Stimulated activated CD4-positive, alpha-beta T cell treated with anti-CD3 and anti-CD28 coated beads, Interleukin-1b, Interleukin-23, amount 100 ng/mL, for 24 hours (primary cell): ENCODE results near the gene SECISBP2.

Experiments used
- DNase-seq, 4 experiments: peaks; one replicate each; pipeline ENCODE4 v3.0.0-alpha.2; 2020; ENCODE audit warnings: low read depth in 4 of 4, low spot score in 1 of 4

SECISBP2 gene

GRCh38 chr9:89380437-89381307 lies 62.4 kb downstream of the SECISBP2 start:
- no peak for DNase-seq

GRCh38 chr9:89381308-89381609 lies 63.0 kb downstream of the SECISBP2 start:
- no peak for DNase-seq

DNA sequence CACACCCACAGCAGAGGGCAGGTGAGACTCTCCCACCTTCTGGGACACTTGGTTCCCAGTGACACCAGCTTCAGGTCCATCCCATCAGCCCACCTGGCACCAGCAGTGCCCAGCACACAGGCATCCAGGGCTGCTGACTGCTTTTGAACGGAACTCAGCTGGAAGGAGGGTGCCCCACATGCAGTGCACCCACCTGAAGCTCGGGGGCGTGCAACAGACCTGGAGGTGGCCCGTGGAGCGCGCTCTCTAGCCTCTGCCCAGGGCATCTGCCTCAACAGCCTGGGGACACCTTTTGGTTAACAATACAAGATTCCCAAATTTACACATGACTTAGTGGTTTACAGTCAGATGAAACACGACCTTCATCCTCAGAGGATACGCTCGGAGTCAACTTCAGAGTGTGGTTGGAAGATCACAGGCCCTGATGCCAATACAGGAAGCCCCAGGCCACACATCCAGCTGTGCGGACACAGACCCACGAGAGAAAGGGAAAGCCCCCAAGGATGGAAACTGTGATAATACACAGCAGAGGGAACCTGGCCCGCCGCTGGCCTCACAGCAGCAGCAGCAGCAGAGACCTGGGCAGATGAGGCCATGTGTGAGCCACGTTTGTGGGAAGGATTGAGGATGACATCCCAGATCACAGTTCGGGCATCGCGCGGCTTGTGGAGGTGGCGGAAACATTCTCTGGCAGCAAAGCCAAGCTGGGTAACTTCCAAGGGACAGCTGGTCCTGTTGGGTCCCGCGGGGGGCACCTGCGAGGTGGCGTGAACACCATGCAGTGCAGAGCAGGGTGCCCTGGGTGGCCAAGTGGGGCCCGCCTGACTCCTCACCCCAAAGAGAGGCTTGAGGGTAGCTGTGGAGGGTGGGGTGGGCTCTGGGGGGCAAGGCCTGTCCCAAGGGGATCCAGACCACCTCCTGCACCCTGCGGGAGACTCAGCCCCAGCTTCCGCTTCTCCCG lies 64.0 kb downstream of the SECISBP2 start:
- no peak for DNase-seq

DNA sequence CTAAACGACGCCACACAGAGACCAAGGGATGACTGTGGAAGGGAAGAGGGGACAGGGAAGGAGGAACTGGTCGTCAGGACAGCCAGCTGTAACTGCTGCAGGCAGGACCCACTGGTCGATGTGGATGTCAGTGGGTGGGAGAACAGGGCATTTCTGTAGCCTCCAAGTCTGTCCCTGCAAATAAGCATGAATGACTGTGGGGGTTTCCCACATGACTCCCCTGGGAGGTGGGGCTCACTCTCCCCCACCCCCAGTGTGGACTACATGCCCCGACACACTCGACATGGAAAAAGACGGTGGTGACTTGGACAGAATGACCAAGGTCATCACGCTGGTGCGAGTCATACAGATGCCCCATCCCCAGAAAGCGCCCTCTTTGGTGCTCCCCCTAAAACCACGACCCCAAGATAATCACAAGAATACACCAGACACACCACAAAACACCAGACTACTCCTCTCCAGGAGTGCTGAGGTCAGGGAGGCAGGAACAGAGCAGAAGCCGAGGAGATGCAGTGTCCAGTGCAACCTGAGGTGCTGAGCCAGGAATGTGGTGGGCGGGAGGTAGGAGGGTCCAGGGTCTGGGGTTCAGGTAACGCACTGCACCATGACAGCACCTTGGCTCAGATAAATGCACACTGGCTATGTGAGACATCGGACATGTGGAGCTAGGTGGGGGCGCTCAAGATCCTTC lies 64.9 kb downstream of the SECISBP2 start:
- no peak for DNase-seq

- DNase-seq = no peak
Measured at GRCh38 chr9:89383721-89384300, 65.5 kb downstream of the SECISBP2 start.

DNA sequence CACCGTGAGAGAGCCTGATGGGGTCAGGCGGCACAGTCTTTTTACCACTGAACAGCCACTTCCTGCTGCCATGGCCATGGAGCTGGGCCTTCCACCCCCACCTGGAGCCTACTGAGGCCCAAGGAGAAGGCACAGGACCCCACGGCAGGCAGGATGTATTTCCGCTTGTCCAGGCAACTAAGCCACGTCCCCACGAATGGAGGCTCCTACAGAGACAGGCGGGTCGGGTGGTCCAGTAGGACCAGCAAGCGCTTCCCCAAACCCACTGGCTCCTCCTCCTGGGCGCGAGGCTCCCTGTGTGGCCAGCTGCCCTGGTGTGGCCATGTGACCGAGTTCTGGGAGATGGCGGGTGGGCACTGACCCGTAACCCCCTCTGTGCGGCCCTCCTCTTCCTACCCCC lies 66.5 kb downstream of the SECISBP2 start:
- DNase-seq = no peak

GRCh38 chr9:89386206-89386605 lies 67.9 kb downstream of the SECISBP2 start:
- DNase-seq = no peak

DNA sequence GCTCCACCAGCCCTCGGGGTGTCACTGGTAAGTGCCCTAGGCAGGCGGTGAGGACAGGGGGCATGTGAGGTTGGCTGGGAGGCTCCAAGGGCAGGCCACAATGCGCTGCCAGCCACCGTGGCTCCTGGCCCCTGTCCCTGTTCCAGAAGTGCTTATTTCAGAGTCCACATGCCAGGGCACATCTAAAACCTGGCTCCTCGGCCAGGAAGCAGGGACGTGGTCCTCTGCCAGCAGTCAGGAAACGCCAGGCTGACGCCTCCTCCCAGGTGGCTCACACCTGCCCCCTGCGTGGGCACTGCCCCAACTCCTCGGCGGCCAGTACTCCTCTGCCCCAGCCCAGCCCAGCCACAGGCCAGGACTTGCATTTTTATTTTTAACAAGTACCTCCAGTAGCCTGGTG lies 68.5 kb downstream of the SECISBP2 start:
- DNase-seq = no peak

- DNase-seq = no peak
Measured at GRCh38 chr9:89387197-89387849, 69.0 kb downstream of the SECISBP2 start.

GRCh38 chr9:89388084-89388867 lies 70.0 kb downstream of the SECISBP2 start:
- DNase-seq = no peak

DNA sequence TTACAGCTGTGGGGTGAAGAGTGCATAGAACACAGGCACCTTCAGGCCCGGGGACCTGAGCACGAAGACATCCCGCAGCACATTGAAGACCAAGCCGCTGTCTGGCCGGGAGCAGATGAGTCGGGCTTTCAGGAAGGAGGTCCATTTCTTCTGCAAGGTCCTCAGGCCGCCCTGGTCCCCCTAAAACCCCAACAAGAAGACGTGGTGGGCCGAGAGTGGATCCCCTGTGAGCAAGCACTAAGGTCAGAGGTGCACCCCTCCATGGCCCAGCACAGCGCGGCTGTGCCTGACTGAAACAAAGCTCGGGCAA lies 70.5 kb downstream of the SECISBP2 start:
- no peak for DNase-seq

GRCh38 chr9:89390068-89390555 lies 71.8 kb downstream of the SECISBP2 start:
- DNase-seq = no peak

GRCh38 chr9:89390578-89391116 lies 72.3 kb downstream of the SECISBP2 start:
- no peak for DNase-seq

DNA sequence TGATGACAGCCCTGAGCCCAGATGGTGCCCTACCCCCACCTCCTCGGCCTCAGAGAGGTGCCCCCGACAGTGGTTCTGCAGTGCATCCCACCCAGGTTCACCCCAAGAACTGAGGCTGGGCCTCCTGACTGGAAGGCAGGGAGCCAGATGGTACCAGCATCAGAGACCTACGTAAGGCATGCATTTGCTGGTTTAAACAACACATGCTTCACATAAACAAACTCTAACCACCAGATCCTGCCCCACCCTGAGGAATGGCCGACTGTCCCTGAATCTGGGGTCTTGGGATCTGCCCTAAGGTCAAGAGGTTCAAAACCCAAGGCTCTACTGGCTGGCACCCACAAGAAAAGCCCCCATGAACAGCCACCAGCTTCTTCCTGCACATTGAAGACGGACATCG lies 73.3 kb downstream of the SECISBP2 start:
- DNase-seq = no peak

GRCh38 chr9:89394412-89394811 lies 76.1 kb downstream of the SECISBP2 start:
- no peak for DNase-seq

DNA sequence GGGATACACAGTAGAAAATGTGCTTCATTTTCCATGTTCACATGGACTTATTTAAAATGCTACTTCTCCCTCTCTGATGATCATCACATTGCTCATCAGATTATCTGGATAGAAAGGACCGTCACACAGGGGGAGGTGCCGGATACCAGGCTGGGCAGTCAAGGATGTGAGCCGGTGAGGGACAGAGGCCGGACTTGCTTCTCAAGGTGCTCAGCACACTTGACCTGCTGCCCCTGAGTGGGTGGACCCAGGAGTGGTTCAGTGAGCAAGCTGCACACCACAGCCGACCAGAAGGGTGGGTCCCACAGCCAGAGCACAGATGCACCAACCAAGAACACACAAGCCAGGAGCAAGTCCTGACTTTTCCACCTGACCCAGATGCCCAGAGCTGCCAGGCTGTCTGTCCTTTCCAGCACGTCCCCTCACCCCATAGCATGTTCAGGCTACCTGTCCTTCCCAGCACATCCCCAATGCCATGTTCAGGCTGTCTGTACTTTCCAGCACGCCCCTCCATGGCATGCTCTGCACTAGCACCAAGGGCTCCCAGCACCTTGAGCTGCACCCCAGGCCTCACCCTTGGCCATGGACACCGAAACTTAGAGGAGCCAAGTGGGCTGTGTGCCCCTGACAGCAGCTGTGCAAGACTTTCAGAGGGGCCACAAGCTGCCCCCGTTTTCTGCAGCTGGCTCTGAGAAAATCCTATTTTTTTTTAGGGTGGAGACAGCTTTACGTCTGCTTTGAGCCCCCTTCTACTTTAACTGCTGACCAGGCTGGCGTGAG lies 77.8 kb downstream of the SECISBP2 start:
- DNase-seq = no peak

DNA sequence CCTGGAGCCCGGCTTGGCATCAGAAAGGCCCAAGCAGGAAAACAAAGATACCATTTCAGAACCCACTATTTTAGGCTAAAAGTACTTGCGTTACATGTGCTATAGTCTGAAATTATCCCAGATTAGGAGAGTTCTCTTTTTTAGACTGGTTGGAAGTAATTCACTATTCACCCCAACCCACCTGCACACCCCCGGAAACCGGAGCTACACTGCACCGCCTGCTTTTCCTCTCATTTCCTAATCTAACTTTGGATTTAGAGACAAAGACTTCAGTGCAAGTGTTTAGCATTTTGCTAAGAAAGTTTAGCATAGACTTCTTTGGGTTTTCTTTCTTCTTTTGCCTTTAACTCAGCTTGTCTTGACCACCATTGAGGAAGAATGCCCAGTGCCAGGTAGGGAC lies 79.2 kb downstream of the SECISBP2 start:
- no peak for DNase-seq

- no peak for DNase-seq
Measured at GRCh38 chr9:89398621-89399020, 80.3 kb downstream of the SECISBP2 start.
